Activated CD4-positive, CD25-positive, alpha-beta regulatory T cell treated with anti-CD3 and anti-CD28 coated beads, Interleukin-2, amount 50 U/mL, for 72 hours (primary cell): ENCODE measurements around the gene SCUBE1.

Experiments used
- DNase-seq: peaks from one replicate; pipeline ENCODE4 v3.0.0; 2021

Gene SCUBE1

GRCh38 chr22:43150731-43151206 lies 192.4 kb downstream of the SCUBE1 start:
- DNase-seq, result no peak

- no peak for DNase-seq
Measured at GRCh38 chr22:43148581-43148980, 194.6 kb downstream of the SCUBE1 start.

GRCh38 chr22:43147821-43148220 lies 195.4 kb downstream of the SCUBE1 start:
- DNase-seq, result no peak
